Neural progenitor cell (in vitro differentiated cells): Measurements from ENCODE around the gene MACROH2A1. TPM values are rescaled to one million over a fixed set of nuclear protein-coding genes. Genes with fewer than 3 reads are reported as not detected.

Experiments used
- DNase-seq: peaks from one replicate; pipeline ENCODE4 v3.0.0-alpha.2; 2016; ENCODE audit warnings: low spot score
- H2AFZ ChIP-seq: fragments of 200-600 bp; sonication (generic); replicated peaks from 2 replicates; pipeline ENCODE4 v1.6.1; 2016; ENCODE audit warnings: antibody characterized with exemption
- H3F3A ChIP-seq: fragments of 200-600 bp; sonication (generic); 2 replicates; pipeline ENCODE4 v1.6.1; 2016; ENCODE audit warnings: antibody characterized with exemption, low read depth
- H3K27ac ChIP-seq: fragments of 200-600 bp; sonication (generic); 2 replicates; pipeline ENCODE4 v1.5.1; 2016; ENCODE audit warnings: mild to moderate bottlenecking
- H3K27me3 ChIP-seq: fragments of 200-600 bp; sonication (generic); 2 replicates; pipeline ENCODE4 v1.6.1; 2016; ENCODE audit warnings: mild to moderate bottlenecking, moderate library complexity
- H3K36me3 ChIP-seq: fragments of 200-600 bp; sonication (generic); 2 replicates; pipeline ENCODE4 v1.5.1; 2016
- H3K4me1 ChIP-seq: fragments of 200-600 bp; sonication (generic); 2 replicates; pipeline ENCODE4 v1.6.1; 2016; ENCODE audit warnings: mixed run types
- H3K4me2 ChIP-seq: fragments of 200-600 bp; sonication (generic); 2 replicates; pipeline ENCODE4 v1.6.1; 2016
- H3K4me3 ChIP-seq: fragments of 200-600 bp; sonication (generic); 2 replicates; pipeline ENCODE4 v1.5.1; 2016
- H3K79me2 ChIP-seq: fragments of 200-600 bp; sonication (generic); 2 replicates; pipeline ENCODE4 v1.6.1; 2016; ENCODE audit warnings: low read depth
- H3K9ac ChIP-seq: fragments of 200-600 bp; sonication (generic); 2 replicates; pipeline ENCODE4 v1.6.1; 2016
- H3K9me3 ChIP-seq: fragments of 200-600 bp; sonication (generic); 2 replicates; pipeline ENCODE4 v1.5.1; 2016; ENCODE audit warnings: low read depth
- H4K20me1 ChIP-seq: fragments of 200-600 bp; sonication (generic); 2 replicates; pipeline ENCODE4 v1.6.1; 2016; ENCODE audit warnings: low read depth
- H3K27ac Mint-ChIP-seq: 3 replicates; pipeline ENCODE4 v1.8.0; 2021; ENCODE audit warnings: mixed read lengths
- H3K27me3 Mint-ChIP-seq: 2 replicates; pipeline ENCODE4 v1.8.0; 2022; ENCODE audit warnings: low read depth, mild to moderate bottlenecking, inconsistent platforms, moderate library complexity, mixed read lengths; ENCODE audit not compliant: insufficient read depth
- H3K36me3 Mint-ChIP-seq: 3 replicates; pipeline ENCODE4 v1.8.0; 2021; ENCODE audit warnings: mixed read lengths
- H3K4me1 Mint-ChIP-seq: 3 replicates; pipeline ENCODE4 v1.8.0; 2021; ENCODE audit warnings: mixed read lengths
- H3K4me3 Mint-ChIP-seq: 3 replicates; pipeline ENCODE4 v1.8.0; 2021; ENCODE audit warnings: mild to moderate bottlenecking, moderate library complexity, mixed read lengths
- H3K9me3 Mint-ChIP-seq: 3 replicates; pipeline ENCODE4 v1.8.0; 2020; ENCODE audit warnings: mixed read lengths
- CTCF ChIP-seq: fragments of 200-600 bp; sonication (generic); IDR thresholded peaks from 2 replicates; pipeline ENCODE4 v1.5.1; 2017; ENCODE audit warnings: antibody characterized with exemption, mild to moderate bottlenecking
- EZH2 ChIP-seq: fragments of 200-600 bp; sonication (generic); IDR thresholded peaks from 2 replicates; pipeline ENCODE4 v1.6.1; 2017; ENCODE audit warnings: antibody characterized with exemption, mild to moderate bottlenecking, moderate library complexity
- EZH2phosphoT487 ChIP-seq: fragments of 200-600 bp; sonication (generic); IDR thresholded peaks from 2 replicates; pipeline ENCODE4 v1.6.1; 2017; ENCODE audit warnings: antibody characterized with exemption
- total RNA-seq: library from RNA; depleted of rRNA; stranded (reverse); fragments of >200 nt; gene quantifications from 2 replicates; pipeline ENCODE4 v1.2.3, GENCODE V29; 2015; ENCODE audit warnings: low replicate concordance

MACROH2A1 gene
- total RNA-seq, 1 donor from 2014 or later = 179 TPM

- H3K27me3 Mint-ChIP-seq = peaks cover 6% of the 10 kb centered on the region
- no peak for TF ChIP-seq CTCF
- TF ChIP-seq EZH2 = no peak
- no peak for TF ChIP-seq EZH2phosphoT487
- peaks cover 39% of the 10 kb centered on the region for H3K36me3 Mint-ChIP-seq
These were observed 59.4 kb downstream of the MACROH2A1 start for GRCh38 chr5:135339623-135340022.

GRCh38 chr5:135339189-135339588, 59.8 kb downstream of the MACROH2A1 start:
- Mint-ChIP-seq H3K9me3 (no peaks in the 10 kb centered on the region), H3K4me1 (no peaks in the 10 kb centered on the region), H3K27me3 (peaks cover 3% of the 10 kb centered on the region), H3K4me3 (no peak overlapping the region), H3K27ac (no peak overlapping the region), H3K36me3 (peaks cover 41% of the 10 kb centered on the region)
- no peak for DNase-seq
- H3K4me3 ChIP-seq = no peak overlapping the region
- TF ChIP-seq EZH2phosphoT487 = no peak
- H3K79me2 ChIP-seq = no peaks in the 10 kb centered on the region
- no peak overlapping the region for H3K27ac ChIP-seq
- H3K4me1 ChIP-seq = no peaks in the 10 kb centered on the region
- H3K9ac ChIP-seq = no peak overlapping the region
- no peak overlapping the region for H2AFZ ChIP-seq
- no peaks in the 10 kb centered on the region for H3K36me3 ChIP-seq
- no peaks in the 10 kb centered on the region for H3F3A ChIP-seq
- no peaks in the 10 kb centered on the region for H4K20me1 ChIP-seq
- no peaks in the 10 kb centered on the region for H3K9me3 ChIP-seq
- no peaks in the 10 kb centered on the region for H3K27me3 ChIP-seq
- H3K4me2 ChIP-seq = no peak overlapping the region

More at GRCh38 chr5:135339623-135340022, 59.4 kb downstream of the MACROH2A1 start:
- H3K4me3 Mint-ChIP-seq = no peak overlapping the region
- no peaks in the 10 kb centered on the region for H3K36me3 ChIP-seq
- no peak overlapping the region for H3K4me3 ChIP-seq
- H3K79me2 ChIP-seq = no peaks in the 10 kb centered on the region
- H3K9ac ChIP-seq = no peak overlapping the region
- H3K4me1 Mint-ChIP-seq = no peaks in the 10 kb centered on the region
- no peak overlapping the region for H2AFZ ChIP-seq
- no peak overlapping the region for H3K27ac ChIP-seq
- no peaks in the 10 kb centered on the region for H3K9me3 Mint-ChIP-seq
- H3K9me3 ChIP-seq = no peaks in the 10 kb centered on the region
- H3K4me1 ChIP-seq = no peaks in the 10 kb centered on the region
- no peaks in the 10 kb centered on the region for H3K27me3 ChIP-seq
- H4K20me1 ChIP-seq = no peaks in the 10 kb centered on the region
- no peak overlapping the region for H3K4me2 ChIP-seq
- no peaks in the 10 kb centered on the region for H3F3A ChIP-seq
- no peak for DNase-seq
- H3K27ac Mint-ChIP-seq = no peak overlapping the region

- Histone ChIP-seq H3K4me2 (no peak overlapping the region), H3F3A (no peaks in the 10 kb centered on the region), H3K79me2 (no peaks in the 10 kb centered on the region), H3K36me3 (no peaks in the 10 kb centered on the region), H3K9ac (no peak overlapping the region), H3K27me3 (no peaks in the 10 kb centered on the region), H3K4me1 (no peaks in the 10 kb centered on the region), H3K27ac (no peak overlapping the region), H2AFZ (no peak overlapping the region), H3K4me3 (no peak overlapping the region), H4K20me1 (peaks cover 9% of the 10 kb centered on the region), H3K9me3 (no peaks in the 10 kb centered on the region)
- Mint-ChIP-seq H3K36me3 (peaks cover 23% of the 10 kb centered on the region), H3K4me3 (no peak overlapping the region), H3K27me3 (peaks cover 2% of the 10 kb centered on the region), H3K27ac (no peak overlapping the region), H3K4me1 (no peaks in the 10 kb centered on the region), H3K9me3 (no peaks in the 10 kb centered on the region)
- TF ChIP-seq EZH2 (no peak), CTCF (no peak)
- DNase-seq = no peak
These were observed 62.0 kb downstream of the MACROH2A1 start for GRCh38 chr5:135337064-135337463.

- H3K27ac ChIP-seq = no peak overlapping the region
- no peaks in the 10 kb centered on the region for H3K27me3 ChIP-seq
- H3K9ac ChIP-seq = no peak overlapping the region
- no peak overlapping the region for H3K4me3 ChIP-seq
- no peak overlapping the region for H2AFZ ChIP-seq
- no peak for DNase-seq
- H4K20me1 ChIP-seq = peaks cover 9% of the 10 kb centered on the region
- no peaks in the 10 kb centered on the region for H3K9me3 Mint-ChIP-seq
- no peak overlapping the region for H3K27ac Mint-ChIP-seq
- H3K4me1 ChIP-seq = no peaks in the 10 kb centered on the region
- H3K79me2 ChIP-seq = no peaks in the 10 kb centered on the region
- no peaks in the 10 kb centered on the region for H3K9me3 ChIP-seq
- H3K36me3 Mint-ChIP-seq = peaks cover 16% of the 10 kb centered on the region
- H3K4me2 ChIP-seq = no peak overlapping the region
- peaks cover 2% of the 10 kb centered on the region for H3K27me3 Mint-ChIP-seq
- H3K4me3 Mint-ChIP-seq = no peak overlapping the region
- H3K36me3 ChIP-seq = no peaks in the 10 kb centered on the region
- TF ChIP-seq EZH2 (no peak), EZH2phosphoT487 (no peak), CTCF (no peak)
- H3F3A ChIP-seq = no peaks in the 10 kb centered on the region
- peaks cover 1% of the 10 kb centered on the region for H3K4me1 Mint-ChIP-seq
These were observed 63.8 kb downstream of the MACROH2A1 start for GRCh38 chr5:135335031-135335828.
